ENCODE data around the gene NSD1. TPM values are rescaled to one million over a fixed set of nuclear protein-coding genes. Genes with fewer than 3 reads are reported as not detected.

Gene NSD1
- total and polyA plus RNA-seq, 9 of the 15 experiments (the other 6 are each of a cell fraction or from before 2014, with no cell fraction given), result 3.8 to 51.0 (median 24.7) TPM

DNA sequence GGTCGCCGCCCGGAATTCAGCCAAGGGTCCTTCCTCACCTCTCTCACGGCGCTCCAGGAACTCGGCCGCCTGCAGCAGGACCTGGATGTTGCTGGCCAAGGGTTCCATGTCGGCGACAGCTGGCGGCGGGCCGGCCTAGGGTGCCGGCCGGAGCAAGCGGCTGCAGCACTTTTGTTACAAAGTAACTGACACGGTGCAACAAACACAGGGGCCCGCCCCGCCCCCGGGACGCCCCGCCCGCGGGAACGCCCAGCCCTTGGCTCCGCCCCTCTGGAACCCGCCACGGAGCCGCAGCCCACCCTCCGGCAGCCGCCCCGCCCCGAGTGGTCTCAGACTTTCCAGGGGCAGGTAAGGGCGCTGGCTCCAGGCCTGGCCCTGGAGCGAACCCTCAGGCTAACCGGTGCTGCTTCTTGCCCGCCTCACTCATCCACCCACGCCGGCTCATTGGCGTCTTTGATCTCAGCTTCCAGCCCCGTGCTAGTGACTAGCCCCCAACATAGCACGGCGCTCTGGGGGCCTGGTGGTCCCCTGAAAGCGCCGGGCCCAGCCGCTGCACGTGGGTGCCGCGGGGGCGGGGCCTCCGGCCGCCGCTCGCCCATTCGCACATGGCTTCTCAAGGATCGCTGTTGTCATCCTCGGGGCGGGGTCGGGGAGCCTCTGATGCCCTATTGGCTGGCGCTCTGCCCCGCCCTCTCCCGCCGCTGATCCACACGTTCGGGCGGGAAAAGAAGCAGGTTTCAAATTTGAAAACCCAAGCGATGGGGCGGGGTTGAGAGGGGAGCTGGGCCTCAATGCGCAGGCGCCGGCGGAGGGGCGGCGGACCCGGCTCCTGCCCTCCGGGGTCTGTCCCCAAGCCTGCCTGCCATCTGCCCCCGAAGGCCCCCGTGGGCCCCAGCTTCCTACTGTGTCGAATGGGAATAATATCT, 178.4 kb downstream of the NSD1 start, which contains the start of gene MXD3 (continued):
- TF ChIP-seq, protein P1, sequence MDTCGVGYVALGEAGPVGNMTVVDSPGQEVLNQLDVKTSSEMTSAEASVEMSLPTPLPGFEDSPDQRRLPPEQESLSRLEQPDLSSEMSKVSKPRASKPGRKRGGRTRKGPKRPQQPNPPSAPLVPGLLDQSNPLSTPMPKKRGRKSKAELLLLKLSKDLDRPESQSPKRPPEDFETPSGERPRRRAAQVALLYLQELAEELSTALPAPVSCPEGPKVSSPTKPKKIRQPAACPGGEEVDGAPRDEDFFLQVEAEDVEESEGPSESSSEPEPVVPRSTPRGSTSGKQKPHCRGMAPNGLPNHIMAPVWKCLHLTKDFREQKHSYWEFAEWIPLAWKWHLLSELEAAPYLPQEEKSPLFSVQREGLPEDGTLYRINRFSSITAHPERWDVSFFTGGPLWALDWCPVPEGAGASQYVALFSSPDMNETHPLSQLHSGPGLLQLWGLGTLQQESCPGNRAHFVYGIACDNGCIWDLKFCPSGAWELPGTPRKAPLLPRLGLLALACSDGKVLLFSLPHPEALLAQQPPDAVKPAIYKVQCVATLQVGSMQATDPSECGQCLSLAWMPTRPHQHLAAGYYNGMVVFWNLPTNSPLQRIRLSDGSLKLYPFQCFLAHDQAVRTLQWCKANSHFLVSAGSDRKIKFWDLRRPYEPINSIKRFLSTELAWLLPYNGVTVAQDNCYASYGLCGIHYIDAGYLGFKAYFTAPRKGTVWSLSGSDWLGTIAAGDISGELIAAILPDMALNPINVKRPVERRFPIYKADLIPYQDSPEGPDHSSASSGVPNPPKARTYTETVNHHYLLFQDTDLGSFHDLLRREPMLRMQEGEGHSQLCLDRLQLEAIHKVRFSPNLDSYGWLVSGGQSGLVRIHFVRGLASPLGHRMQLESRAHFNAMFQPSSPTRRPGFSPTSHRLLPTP (IDR thresholded peaks at IDR 0.05; ENCODE audit: borderline replicate concordance, extremely low read depth, insufficient read length), result no peak
- TF ChIP-seq TEAD2 (tag; IDR thresholded peaks at IDR 0.05) (no peak), BCOR (IDR thresholded peaks at IDR 0.05) (no peak), BRD4 (IDR thresholded peaks at IDR 0.05) (no peak), ZNF217 (CRISPR knock-in tag; IDR thresholded peaks at IDR 0.05) (no peak), HNRNPK (IDR thresholded peaks at IDR 0.05; ENCODE audit: low read depth, low read length, poor library complexity, severe bottlenecking) (no peak), ZNF12 (CRISPR knock-in tag; IDR thresholded peaks at IDR 0.05) (no peak), STAT5A (IDR thresholded peaks at IDR 0.05; ENCODE audit: borderline replicate concordance, low read length) (no peak), SMARCC2 (IDR thresholded peaks at IDR 0.05; ENCODE audit: low read depth) (no peak), ZNF24 (IDR thresholded peaks at IDR 0.05) (no peak), NFE2L1 (tag; IDR thresholded peaks at IDR 0.05; ENCODE audit: borderline replicate concordance, low read depth) (no peak), FOXK2 (conservative IDR thresholded peaks at IDR 0.05 in 1 of 2, IDR thresholded peaks at IDR 0.05 in 1 of 2; ENCODE audit: low read depth in 2 of 2) (peak; percentile 98 to 99), TAF9B (IDR thresholded peaks at IDR 0.05; ENCODE audit: partially characterized antibody) (no peak), EGR1 (conservative IDR thresholded peaks at IDR 0.05) (peak; percentile 85), STAT5B (CRISPR knock-in tag; IDR thresholded peaks at IDR 0.05) (no peak), PHB2 (IDR thresholded peaks at IDR 0.05; ENCODE audit: low read depth) (no peak), POLR3G (IDR thresholded peaks at IDR 0.05; ENCODE audit: extremely low read depth, insufficient read length, insufficient replicate concordance) (no peak)
- TF ChIP-seq, protein P2, sequence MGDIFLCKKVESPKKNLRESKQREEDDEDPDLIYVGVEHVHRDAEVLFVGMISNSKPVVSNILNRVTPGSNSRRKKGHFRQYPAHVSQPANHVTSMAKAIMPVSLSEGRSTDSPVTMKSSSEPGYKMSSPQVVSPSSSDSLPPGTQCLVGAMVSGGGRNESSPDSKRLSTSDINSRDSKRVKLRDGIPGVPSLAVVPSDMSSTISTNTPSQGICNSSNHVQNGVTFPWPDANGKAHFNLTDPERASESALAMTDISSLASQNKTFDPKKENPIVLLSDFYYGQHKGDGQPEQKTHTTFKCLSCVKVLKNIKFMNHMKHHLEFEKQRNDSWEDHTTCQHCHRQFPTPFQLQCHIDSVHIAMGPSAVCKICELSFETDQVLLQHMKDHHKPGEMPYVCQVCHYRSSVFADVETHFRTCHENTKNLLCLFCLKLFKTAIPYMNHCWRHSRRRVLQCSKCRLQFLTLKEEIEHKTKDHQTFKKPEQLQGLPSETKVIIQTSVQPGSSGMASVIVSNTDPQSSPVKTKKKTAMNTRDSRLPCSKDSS (IDR thresholded peaks at IDR 0.05; ENCODE audit: low read depth, partially characterized antibody), result no peak
- TF ChIP-seq, protein P3, sequence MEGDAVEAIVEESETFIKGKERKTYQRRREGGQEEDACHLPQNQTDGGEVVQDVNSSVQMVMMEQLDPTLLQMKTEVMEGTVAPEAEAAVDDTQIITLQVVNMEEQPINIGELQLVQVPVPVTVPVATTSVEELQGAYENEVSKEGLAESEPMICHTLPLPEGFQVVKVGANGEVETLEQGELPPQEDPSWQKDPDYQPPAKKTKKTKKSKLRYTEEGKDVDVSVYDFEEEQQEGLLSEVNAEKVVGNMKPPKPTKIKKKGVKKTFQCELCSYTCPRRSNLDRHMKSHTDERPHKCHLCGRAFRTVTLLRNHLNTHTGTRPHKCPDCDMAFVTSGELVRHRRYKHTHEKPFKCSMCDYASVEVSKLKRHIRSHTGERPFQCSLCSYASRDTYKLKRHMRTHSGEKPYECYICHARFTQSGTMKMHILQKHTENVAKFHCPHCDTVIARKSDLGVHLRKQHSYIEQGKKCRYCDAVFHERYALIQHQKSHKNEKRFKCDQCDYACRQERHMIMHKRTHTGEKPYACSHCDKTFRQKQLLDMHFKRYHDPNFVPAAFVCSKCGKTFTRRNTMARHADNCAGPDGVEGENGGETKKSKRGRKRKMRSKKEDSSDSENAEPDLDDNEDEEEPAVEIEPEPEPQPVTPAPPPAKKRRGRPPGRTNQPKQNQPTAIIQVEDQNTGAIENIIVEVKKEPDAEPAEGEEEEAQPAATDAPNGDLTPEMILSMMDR (IDR thresholded peaks at IDR 0.05 in 2 of 3, conservative IDR thresholded peaks at IDR 0.05 in 1 of 3; ENCODE audit: insufficient read depth in 2 of 3, low read depth in 1 of 3, low read length in 3 of 3), result no peak
- TF ChIP-seq, protein P4, sequence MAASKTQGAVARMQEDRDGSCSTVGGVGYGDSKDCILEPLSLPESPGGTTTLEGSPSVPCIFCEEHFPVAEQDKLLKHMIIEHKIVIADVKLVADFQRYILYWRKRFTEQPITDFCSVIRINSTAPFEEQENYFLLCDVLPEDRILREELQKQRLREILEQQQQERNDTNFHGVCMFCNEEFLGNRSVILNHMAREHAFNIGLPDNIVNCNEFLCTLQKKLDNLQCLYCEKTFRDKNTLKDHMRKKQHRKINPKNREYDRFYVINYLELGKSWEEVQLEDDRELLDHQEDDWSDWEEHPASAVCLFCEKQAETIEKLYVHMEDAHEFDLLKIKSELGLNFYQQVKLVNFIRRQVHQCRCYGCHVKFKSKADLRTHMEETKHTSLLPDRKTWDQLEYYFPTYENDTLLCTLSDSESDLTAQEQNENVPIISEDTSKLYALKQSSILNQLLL (CRISPR knock-in tag; IDR thresholded peaks at IDR 0.05; ENCODE audit: borderline replicate concordance), result no peak

Measured in K562 (cell line).